ENCODE data around the gene NPBWR2.
A peak's percentile ranks its signal among the peaks of the same experiment; 100 is the strongest.

The NPBWR2 gene

DNA sequence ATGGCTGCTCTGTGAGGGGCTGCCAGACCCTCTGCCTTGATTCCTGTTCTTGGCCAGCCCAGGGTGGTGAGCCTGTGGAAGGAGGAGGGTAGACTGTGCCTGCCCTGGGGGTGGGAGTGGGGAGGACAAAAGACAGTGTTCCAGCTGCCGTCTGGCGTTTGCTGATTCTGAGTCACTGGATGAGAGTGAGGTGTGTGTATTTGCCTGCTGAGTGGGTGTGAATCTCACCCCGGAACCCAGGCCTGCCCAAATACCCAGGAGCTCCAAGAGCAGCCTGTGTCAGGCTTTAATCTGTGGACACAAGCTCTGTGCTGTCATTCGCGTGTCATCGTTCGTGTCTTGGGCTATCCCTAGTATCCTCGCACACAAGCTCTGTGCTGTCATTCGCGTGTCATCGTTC, 20.6 kb downstream of the NPBWR2 start:
- TF ChIP-seq FOXP2 (optimal IDR thresholded peaks at IDR 0.05; ENCODE audit: borderline replicate concordance, extremely low read depth, extremely low read length, insufficient read depth) (no peak), POLR2AphosphoS5 (IDR thresholded peaks at IDR 0.05; ENCODE audit: low read depth, low read length) (no peak), TAF1 (IDR thresholded peaks at IDR 0.05; ENCODE audit: borderline replicate concordance, insufficient read depth, low read length) (no peak), SIN3A (IDR thresholded peaks at IDR 0.05; ENCODE audit: borderline replicate concordance, insufficient read depth, low read length) (no peak)

- no peak for TF ChIP-seq SIN3A (IDR thresholded peaks at IDR 0.05; ENCODE audit: borderline replicate concordance, insufficient read depth, low read length)
- no peak for TF ChIP-seq POLR2AphosphoS5 (IDR thresholded peaks at IDR 0.05; ENCODE audit: low read depth, low read length)
- TF ChIP-seq, protein P1, sequence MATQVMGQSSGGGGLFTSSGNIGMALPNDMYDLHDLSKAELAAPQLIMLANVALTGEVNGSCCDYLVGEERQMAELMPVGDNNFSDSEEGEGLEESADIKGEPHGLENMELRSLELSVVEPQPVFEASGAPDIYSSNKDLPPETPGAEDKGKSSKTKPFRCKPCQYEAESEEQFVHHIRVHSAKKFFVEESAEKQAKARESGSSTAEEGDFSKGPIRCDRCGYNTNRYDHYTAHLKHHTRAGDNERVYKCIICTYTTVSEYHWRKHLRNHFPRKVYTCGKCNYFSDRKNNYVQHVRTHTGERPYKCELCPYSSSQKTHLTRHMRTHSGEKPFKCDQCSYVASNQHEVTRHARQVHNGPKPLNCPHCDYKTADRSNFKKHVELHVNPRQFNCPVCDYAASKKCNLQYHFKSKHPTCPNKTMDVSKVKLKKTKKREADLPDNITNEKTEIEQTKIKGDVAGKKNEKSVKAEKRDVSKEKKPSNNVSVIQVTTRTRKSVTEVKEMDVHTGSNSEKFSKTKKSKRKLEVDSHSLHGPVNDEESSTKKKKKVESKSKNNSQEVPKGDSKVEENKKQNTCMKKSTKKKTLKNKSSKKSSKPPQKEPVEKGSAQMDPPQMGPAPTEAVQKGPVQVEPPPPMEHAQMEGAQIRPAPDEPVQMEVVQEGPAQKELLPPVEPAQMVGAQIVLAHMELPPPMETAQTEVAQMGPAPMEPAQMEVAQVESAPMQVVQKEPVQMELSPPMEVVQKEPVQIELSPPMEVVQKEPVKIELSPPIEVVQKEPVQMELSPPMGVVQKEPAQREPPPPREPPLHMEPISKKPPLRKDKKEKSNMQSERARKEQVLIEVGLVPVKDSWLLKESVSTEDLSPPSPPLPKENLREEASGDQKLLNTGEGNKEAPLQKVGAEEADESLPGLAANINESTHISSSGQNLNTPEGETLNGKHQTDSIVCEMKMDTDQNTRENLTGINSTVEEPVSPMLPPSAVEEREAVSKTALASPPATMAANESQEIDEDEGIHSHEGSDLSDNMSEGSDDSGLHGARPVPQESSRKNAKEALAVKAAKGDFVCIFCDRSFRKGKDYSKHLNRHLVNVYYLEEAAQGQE (IDR thresholded peaks at IDR 0.05; ENCODE audit: insufficient read depth in 1 of 2, low read depth in 2 of 2, low read length in 2 of 2) = no peak
- TF ChIP-seq TAF1 (IDR thresholded peaks at IDR 0.05; ENCODE audit: borderline replicate concordance, insufficient read depth, low read length) = no peak
- TF ChIP-seq FOXP2 (optimal IDR thresholded peaks at IDR 0.05; ENCODE audit: borderline replicate concordance, extremely low read depth, extremely low read length, insufficient read depth) = no peak
These were observed 22.6 kb downstream of the NPBWR2 start for GRCh38 chr20:64084685-64085152.

- TF ChIP-seq, protein P1 (IDR thresholded peaks at IDR 0.05; ENCODE audit: insufficient read depth in 1 of 2, low read depth in 2 of 2, low read length in 2 of 2) = no peak
- TF ChIP-seq TAF1 (IDR thresholded peaks at IDR 0.05; ENCODE audit: borderline replicate concordance, insufficient read depth, low read length) = no peak
- TF ChIP-seq FOXP2 (optimal IDR thresholded peaks at IDR 0.05; ENCODE audit: borderline replicate concordance, extremely low read depth, extremely low read length, insufficient read depth) = no peak
- no peak for TF ChIP-seq SIN3A (IDR thresholded peaks at IDR 0.05; ENCODE audit: borderline replicate concordance, insufficient read depth, low read length)
- TF ChIP-seq POLR2AphosphoS5 (IDR thresholded peaks at IDR 0.05; ENCODE audit: low read depth, low read length) = no peak
These were observed 23.3 kb downstream of the NPBWR2 start, which contains the start of gene LKAAEAR1 for GRCh38 chr20:64083804-64084684. TSS of gene LKAAEAR1 (minus strand) at chr20:64084398. CDS start at chr20:64084219, 179 bp downstream.

GRCh38 chr20:64083378-64083803, 24.0 kb downstream of the NPBWR2 start:
- TF ChIP-seq TAF1 (IDR thresholded peaks at IDR 0.05; ENCODE audit: borderline replicate concordance, insufficient read depth, low read length) (no peak), SIN3A (IDR thresholded peaks at IDR 0.05; ENCODE audit: borderline replicate concordance, insufficient read depth, low read length) (no peak), FOXP2 (optimal IDR thresholded peaks at IDR 0.05; ENCODE audit: borderline replicate concordance, extremely low read depth, extremely low read length, insufficient read depth) (peak; percentile 43)

- TF ChIP-seq, protein P1 (IDR thresholded peaks at IDR 0.05; ENCODE audit: insufficient read depth in 1 of 2, low read depth in 2 of 2, low read length in 2 of 2) = no peak
- TF ChIP-seq FOXP2 (optimal IDR thresholded peaks at IDR 0.05; ENCODE audit: borderline replicate concordance, extremely low read depth, extremely low read length, insufficient read depth) (no peak), TAF1 (IDR thresholded peaks at IDR 0.05; ENCODE audit: borderline replicate concordance, insufficient read depth, low read length) (no peak), SIN3A (IDR thresholded peaks at IDR 0.05; ENCODE audit: borderline replicate concordance, insufficient read depth, low read length) (no peak)
These were observed 24.5 kb downstream of the NPBWR2 start for GRCh38 chr20:64082820-64083377.
